Activated naive CD4-positive, alpha-beta T cell treated with anti-CD3 and anti-CD28 coated beads, Interleukin-2, amount 10 ng/mL, durations not matched to agents 7 days and 5 days (primary cell): Measurements from ENCODE around the gene UBE2F.
"Not testable (repeated sequence)": the region's sequence is repeated elsewhere in the genome, so short reads cannot be mapped to it uniquely, and the experiment has no call there.

Experiments
- CTCF ChIA-PET: fragments of 350-600 bp; sonication (Branson Sonifier 250); formaldehyde crosslinking; loops from one replicate; lab custom pipeline; 2021; ENCODE audit warnings: antibody characterized with exemption; lab: Charles Lee
- DNase-seq: peaks from one replicate; pipeline ENCODE4 v3.0.0-alpha.2; 2020
- H3K27ac Mint-ChIP-seq: one replicate; pipeline ENCODE4 v1.8.0; 2021; ENCODE audit warnings: mild to moderate bottlenecking, moderate library complexity, mixed read lengths
- H3K27me3 Mint-ChIP-seq: one replicate; pipeline ENCODE4 v1.8.0; 2021; ENCODE audit warnings: mild to moderate bottlenecking, mixed read lengths
- H3K36me3 Mint-ChIP-seq: one replicate; pipeline ENCODE4 v1.8.0; 2021; ENCODE audit warnings: mixed read lengths
- H3K4me1 Mint-ChIP-seq: one replicate; pipeline ENCODE4 v1.8.0; 2021; ENCODE audit warnings: mixed read lengths
- H3K4me3 Mint-ChIP-seq: one replicate; pipeline ENCODE4 v1.8.0; 2021; ENCODE audit warnings: mild to moderate bottlenecking, moderate library complexity, mixed read lengths
- H3K9me3 Mint-ChIP-seq: one replicate; pipeline ENCODE4 v1.8.0; 2021; ENCODE audit warnings: mixed read lengths

The UBE2F gene

DNA sequence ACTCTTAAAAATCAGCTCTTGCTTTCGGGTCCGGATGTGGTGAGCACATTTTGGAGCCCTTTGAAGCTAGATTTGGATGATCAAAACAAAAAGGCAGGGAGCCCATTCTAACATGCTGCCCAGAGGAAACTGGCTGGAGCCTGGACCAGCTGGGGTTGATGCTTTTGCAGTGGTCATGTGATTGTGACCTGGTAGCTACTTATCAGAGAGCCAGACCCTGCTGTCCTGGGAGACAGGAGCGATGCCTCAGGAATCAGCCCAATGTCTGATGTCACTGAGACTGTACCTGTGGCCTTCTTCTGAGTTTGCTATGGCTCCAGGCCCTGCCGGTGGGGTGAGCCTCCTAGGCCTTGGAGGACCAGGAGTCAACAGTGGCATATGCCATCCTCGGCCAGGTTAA is 75.3 kb downstream of the UBE2F start:
- Mint-ChIP-seq H3K4me3 (no peak overlapping the region), H3K27ac (peak overlapping the region; percentile 14), H3K36me3 (peaks cover 60% of the 10 kb centered on the region), H3K27me3 (peaks cover 3% of the 10 kb centered on the region), H3K9me3 (no peaks in the 10 kb centered on the region), H3K4me1 (no peaks in the 10 kb centered on the region)
- CTCF ChIA-PET, result interaction anchor here (1.9 kb wide), 1 partner anchor 14 kb away, joined by 7 read pairs; no protein-coding TSS in a partner anchor
- DNase-seq, result no peak

DNA sequence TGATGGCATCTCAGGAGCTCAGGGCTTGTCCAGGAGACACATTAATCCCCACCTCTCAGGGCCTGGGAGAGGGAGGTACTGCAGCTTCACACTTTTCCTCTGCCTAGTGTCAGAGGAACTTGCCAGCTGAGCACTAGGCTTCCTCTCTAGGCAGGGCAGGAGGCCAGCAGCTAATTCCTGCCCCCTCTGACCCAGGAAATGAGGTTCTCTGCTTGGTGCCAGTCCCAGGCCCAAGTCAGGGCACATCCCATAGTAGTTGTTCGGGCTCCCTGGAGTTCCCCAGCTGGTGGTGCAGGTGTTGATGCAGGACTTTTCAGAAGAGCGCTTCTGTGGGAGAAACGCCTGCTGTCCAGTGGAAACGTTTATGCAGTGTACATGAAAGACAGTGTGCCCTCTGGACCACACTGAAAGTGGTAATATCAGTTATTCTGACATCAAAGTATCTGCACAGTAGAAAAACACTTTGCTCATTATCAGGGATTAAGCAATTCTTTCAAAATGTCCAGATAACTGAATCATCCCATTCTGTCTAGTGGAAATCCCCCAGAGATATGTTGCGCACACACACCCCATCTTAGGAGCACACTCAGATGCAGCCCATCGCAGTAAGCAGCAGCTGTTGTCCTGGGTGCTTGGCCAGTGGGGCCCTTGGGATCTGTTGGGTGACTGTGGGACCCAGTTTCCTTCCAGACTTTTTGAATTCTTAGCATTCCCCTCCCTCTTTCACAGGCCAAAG is 76.2 kb downstream of the UBE2F start:
- H3K4me3 Mint-ChIP-seq, result no peak overlapping the region
- H3K36me3 Mint-ChIP-seq, result peaks cover 60% of the 10 kb centered on the region
- peaks cover 3% of the 10 kb centered on the region for H3K27me3 Mint-ChIP-seq
- no peaks in the 10 kb centered on the region for H3K4me1 Mint-ChIP-seq
- DNase-seq, result no peak
- CTCF ChIA-PET, result interaction anchor here (1.9 kb wide), 1 partner anchor 15 kb away, joined by 7 read pairs; no protein-coding TSS in a partner anchor
- peaks cover 3% of the 10 kb centered on the region for H3K9me3 Mint-ChIP-seq
- no peak overlapping the region for H3K27ac Mint-ChIP-seq

DNA sequence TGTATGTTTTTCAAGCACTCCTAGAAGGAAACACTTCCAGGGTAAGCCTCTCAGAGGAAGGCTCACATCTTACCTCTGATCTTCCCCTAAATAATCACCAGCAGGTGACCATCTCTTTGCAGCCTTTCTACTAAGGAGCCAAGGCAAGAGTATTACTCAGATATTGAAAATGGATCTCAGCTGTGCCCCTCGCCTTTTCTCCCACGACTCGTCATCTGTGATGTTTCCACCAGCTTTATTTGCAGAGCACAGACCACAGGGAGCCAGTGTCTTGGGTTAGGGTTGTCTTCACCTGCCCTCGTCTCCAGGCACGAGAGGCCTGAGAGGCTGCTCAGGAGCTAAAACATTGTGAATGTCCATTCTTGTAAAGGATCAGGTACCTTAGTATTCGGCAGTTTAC is 77.0 kb downstream of the UBE2F start:
- CTCF ChIA-PET, result no interaction called here
- DNase-seq, result no peak
- Mint-ChIP-seq H3K4me3 (no peak overlapping the region), H3K9me3 (peaks cover 8% of the 10 kb centered on the region), H3K27me3 (peaks cover 3% of the 10 kb centered on the region), H3K36me3 (peaks cover 58% of the 10 kb centered on the region), H3K4me1 (no peaks in the 10 kb centered on the region), H3K27ac (no peak overlapping the region)

DNA sequence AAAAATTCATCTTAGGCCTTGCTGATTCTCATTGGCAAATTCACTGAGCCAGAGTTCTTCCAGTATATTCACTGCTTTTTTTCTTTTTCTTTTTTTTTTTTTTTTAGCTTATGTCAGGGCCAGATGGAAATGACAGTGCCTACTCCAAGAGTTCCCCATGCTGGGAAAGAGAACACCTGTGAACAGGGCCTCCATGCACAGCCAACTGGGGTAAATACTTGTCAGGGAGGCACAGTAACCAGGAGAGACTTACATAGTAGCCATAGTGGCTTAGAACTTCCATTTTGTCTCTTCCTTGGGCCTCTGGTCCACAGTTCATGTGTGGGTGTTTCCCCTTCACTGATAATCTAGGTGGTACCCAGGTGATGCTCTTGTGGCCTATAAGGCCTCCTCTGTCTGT is 78.8 kb downstream of the UBE2F start:
- DNase-seq, result no peak
- Mint-ChIP-seq H3K4me1 (no peaks in the 10 kb centered on the region), H3K27ac (peak overlapping the region; percentile 62), H3K9me3 (peaks cover 8% of the 10 kb centered on the region), H3K36me3 (peaks cover 51% of the 10 kb centered on the region), H3K27me3 (peaks cover 3% of the 10 kb centered on the region), H3K4me3 (no peak overlapping the region)
- CTCF ChIA-PET, result no interaction called here

DNA sequence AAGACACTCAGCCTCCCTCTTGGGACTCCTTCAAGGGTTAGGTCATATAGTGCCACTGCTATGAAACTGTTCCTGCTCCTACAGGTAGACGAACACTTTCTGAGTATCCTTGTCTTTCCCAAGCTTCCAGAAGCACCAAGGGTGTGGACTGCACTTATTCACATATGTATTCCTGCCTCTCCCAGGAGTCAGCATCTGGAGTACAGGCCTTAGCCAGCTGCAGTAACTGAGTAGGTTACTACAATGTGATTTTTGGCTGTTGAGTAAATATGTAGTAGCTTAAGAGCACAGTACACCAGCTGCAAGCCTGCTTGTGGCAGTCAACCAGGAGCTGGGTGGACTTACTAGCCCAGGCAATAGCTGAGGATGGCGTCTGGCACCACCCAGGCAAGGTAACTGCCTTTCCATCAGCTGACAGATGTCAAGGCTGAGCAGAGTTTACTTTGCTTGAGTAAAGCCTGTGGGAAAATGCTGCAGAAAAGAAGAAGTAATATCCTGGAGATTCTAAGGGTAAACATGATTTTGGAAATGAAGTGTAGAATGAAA is 80.0 kb downstream of the UBE2F start:
- peaks cover 3% of the 10 kb centered on the region for H3K27me3 Mint-ChIP-seq
- no peak overlapping the region for H3K27ac Mint-ChIP-seq
- H3K9me3 Mint-ChIP-seq, result peaks cover 8% of the 10 kb centered on the region
- DNase-seq, result no peak
- no peak overlapping the region for H3K4me3 Mint-ChIP-seq
- H3K4me1 Mint-ChIP-seq, result no peaks in the 10 kb centered on the region
- CTCF ChIA-PET, result no interaction called here
- H3K36me3 Mint-ChIP-seq, result peaks cover 41% of the 10 kb centered on the region

DNA sequence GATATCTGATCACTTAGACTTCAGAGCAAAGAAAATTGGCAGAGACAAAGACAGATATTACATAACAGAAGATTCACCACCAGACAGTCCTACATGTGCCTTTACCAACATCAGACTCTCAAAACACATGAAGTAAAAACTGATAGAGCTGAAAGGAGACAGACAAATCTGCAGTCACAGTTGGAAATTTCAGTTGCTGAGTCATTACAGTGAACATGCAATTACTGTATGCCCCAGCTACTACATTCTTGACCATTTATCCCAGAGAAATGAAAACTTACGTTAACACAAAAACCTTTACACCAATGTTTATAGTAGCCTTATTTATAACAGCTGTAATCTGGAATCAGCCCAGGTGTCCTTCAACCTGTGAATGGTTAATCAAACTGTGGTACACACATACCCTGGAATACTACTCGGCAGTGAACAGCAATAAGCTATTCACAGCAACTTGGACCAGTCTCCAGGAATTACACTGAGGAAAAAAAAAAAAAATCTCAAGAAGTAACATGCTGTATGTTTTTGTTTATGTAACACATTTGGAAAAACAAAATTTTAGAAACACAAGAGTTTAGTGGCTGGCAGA is 86.5 kb downstream of the UBE2F start:
- Mint-ChIP-seq H3K27me3 (peaks cover 32% of the 10 kb centered on the region), H3K27ac (no peak overlapping the region), H3K9me3 (peaks cover 5% of the 10 kb centered on the region)

DNA sequence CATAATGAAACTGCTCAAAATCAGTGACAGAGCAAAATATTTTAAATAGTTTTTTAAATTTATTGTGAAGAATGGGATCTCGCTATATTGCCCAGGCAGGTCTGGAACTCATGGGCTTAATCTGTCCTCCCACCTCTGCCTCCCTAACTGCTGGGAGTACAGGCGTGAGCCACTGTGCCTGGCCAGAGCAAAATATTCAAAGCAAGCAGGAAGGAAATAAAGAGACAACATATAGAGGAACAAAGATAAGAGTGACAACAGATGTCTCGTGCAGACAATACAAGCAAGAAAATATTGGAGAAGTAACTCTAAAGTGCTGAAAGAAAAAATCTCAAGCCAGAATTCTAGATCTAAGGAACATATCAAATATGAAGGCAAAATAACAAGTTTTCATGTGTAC is 89.0 kb downstream of the UBE2F start:
- H3K4me1 Mint-ChIP-seq, result peaks cover 24% of the 10 kb centered on the region

More for the DNA sequence above, 86.5 kb downstream of the UBE2F start:
- CTCF ChIA-PET, result no interaction called here
- no peaks in the 10 kb centered on the region for H3K36me3 Mint-ChIP-seq
- DNase-seq, result no peak
- peaks cover 9% of the 10 kb centered on the region for H3K4me1 Mint-ChIP-seq
- H3K4me3 Mint-ChIP-seq, result no peak overlapping the region

DNA sequence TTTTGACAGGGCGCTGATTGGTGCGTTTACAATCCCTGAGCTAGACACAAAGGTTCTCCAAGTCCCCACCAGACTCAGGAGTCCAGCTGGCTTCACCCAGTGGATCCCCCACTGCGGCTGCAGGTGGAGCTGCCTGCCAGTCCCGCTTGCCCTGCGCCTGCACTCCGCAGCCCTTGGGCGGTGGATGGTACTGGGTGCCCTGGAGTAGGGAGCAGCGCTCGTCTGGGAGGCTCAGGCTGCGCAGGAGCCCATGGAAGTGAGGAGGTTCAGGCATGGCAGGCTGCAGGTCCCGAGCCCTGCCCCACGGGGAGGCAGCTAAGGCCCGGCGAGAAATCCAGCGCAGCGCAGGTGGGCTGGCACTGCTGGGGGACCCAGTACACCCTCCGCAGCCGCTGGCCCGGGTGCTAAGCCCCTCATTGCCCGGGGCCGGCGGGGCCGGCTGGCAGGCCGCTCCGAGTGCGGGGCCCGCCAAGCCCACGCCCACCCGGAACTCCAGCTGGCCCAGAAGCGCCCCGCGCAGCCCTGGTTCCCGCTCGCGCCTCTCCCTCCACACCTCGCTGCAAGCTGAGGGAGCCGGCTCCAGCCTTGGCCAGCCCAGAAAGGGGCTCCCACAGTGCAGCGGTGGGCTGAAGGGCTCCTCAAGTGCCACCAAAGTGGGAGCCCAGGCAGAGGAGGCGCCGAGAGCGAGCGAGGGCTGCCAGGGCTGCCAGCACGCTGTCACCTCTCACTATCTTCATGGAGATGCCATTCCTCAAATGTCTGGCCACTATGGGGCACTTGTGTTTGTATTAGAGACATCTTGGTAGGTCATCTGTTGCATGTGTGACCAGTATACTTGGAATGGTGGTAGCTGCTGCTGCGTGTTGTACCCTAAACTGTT is 91.1 kb downstream of the UBE2F start:
- H3K27ac Mint-ChIP-seq, DNase-seq, H3K4me3 Mint-ChIP-seq, H3K9me3 Mint-ChIP-seq, CTCF ChIA-PET, H3K36me3 Mint-ChIP-seq: not testable (repeated sequence)
- Mint-ChIP-seq H3K27me3 (peaks cover 28% of the 10 kb centered on the region), H3K4me1 (peaks cover 40% of the 10 kb centered on the region)

More for the DNA sequence above, 89.0 kb downstream of the UBE2F start:
- peaks cover 32% of the 10 kb centered on the region for H3K27me3 Mint-ChIP-seq
- H3K4me3 Mint-ChIP-seq, result no peak overlapping the region
- H3K9me3 Mint-ChIP-seq, result no peaks in the 10 kb centered on the region
- H3K36me3 Mint-ChIP-seq, result peaks cover 5% of the 10 kb centered on the region
- CTCF ChIA-PET, result no interaction called here
- no peak overlapping the region for H3K27ac Mint-ChIP-seq
- no peak for DNase-seq

DNA sequence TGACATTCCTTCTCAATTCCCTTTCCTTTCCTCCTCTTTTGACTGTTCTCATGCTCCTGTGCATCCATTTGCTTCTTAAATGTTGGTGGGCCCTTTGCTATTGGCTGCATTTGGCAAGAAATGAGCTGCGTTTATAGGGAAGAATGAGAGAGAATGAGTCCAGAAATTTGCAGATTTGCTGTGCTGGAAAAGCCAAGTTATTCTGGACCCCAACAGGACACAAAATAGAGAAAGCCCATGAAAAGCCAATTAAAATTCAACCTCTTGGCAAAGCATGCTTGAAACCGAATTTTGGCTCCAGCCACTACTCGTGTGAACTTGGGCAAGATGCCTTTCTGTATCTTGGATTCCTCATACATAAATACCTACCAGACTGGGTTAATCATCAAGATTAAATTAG is 92.7 kb downstream of the UBE2F start:
- no peaks in the 10 kb centered on the region for H3K9me3 Mint-ChIP-seq
- H3K27me3 Mint-ChIP-seq, result peaks cover 22% of the 10 kb centered on the region
- H3K4me1 Mint-ChIP-seq, result peaks cover 55% of the 10 kb centered on the region
- CTCF ChIA-PET, result no interaction called here
- no peak for DNase-seq
- H3K36me3 Mint-ChIP-seq, result peaks cover 10% of the 10 kb centered on the region
- H3K27ac Mint-ChIP-seq, result no peak overlapping the region
- H3K4me3 Mint-ChIP-seq, result peak overlapping the region; percentile 80

DNA sequence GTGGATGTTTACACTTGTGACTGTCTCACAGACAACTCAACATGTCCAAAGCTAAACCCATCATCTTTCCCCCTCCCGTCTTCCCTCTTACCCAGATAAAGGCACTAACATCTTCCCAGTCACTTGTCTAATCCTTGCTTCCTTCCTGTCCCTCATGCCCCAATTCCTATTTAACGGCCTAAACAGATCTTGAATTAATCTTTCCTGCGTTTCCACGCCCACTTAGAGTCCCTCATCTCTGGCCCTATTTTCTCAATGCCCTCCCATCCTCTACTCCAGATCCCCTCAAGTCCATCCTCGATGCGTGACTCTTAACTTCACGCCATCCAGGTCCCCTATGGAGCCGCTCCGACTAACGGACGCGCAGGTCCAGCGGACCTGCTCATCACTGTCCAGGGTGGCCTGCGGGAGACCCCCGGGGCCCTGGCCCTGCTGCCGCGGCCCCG is 93.3 kb downstream of the UBE2F start:
- DNase-seq, result no peak
- Mint-ChIP-seq H3K9me3 (no peaks in the 10 kb centered on the region), H3K27ac (peak overlapping the region; percentile 81), H3K4me3 (peak overlapping the region; percentile 80), H3K27me3 (peaks cover 22% of the 10 kb centered on the region), H3K36me3 (peaks cover 14% of the 10 kb centered on the region), H3K4me1 (peaks cover 55% of the 10 kb centered on the region)
- CTCF ChIA-PET, result no interaction called here

DNA sequence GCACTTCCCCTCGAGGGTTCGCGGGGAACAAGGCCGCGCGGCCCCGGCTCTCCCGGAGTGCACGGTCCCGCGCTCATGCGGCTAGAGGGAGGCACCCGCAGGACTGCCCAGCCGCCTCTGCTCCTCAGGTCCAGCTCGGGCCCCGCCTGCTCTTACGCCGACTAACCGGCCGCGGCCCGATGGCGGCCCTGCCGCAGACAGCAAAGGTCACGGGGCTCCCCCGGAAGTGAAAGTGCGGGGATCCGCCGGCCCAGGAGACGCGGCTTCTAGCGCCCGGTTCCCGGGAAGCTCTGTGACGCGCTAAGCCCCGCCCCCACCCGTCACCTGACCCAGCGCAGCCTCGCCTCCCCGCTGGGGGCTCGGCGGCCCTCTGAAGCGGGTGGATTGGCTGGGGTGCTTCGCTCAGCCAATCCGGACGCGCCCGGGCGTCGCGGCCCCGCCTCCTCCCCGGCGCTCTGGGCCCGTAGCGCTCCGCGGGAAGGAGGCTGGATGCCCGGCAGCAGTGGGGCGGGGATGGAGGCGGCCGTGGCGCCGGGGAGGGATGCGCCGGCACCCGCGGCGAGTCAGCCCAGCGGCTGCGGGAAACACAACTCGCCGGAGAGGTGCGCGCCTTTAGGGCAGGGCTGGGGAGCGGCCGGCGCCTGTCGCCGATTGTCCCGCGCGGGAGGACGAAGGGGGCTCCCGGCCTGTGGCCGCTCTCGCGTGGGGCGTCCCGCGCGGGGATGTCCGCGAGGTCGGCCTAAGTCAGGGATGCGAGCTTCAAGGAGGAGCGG is 93.9 kb downstream of the UBE2F start, which contains the start of gene SCLY:
Gene SCLY (plus strand): TSS at position 460 of the 773 bp plus-strand sequence. CDS start 54 bp downstream, at position 514.
- Mint-ChIP-seq H3K4me1 (peaks cover 55% of the 10 kb centered on the region), H3K9me3 (no peaks in the 10 kb centered on the region), H3K4me3 (peak within 1 kb of the TSS; percentile 80), H3K36me3 (peaks cover 18% of the 10 kb centered on the region), H3K27me3 (peaks cover 21% of the 10 kb centered on the region), H3K27ac (peak within 1 kb of the TSS; percentile 87)
- CTCF ChIA-PET, result interaction anchor here (0.7 to 1.0 kb wide), 3 partner anchors 8 to 92 kb away, joined by 3 to 4 read pairs (median 3); no protein-coding TSS in a partner anchor
- DNase-seq, result peak; percentile 98

DNA sequence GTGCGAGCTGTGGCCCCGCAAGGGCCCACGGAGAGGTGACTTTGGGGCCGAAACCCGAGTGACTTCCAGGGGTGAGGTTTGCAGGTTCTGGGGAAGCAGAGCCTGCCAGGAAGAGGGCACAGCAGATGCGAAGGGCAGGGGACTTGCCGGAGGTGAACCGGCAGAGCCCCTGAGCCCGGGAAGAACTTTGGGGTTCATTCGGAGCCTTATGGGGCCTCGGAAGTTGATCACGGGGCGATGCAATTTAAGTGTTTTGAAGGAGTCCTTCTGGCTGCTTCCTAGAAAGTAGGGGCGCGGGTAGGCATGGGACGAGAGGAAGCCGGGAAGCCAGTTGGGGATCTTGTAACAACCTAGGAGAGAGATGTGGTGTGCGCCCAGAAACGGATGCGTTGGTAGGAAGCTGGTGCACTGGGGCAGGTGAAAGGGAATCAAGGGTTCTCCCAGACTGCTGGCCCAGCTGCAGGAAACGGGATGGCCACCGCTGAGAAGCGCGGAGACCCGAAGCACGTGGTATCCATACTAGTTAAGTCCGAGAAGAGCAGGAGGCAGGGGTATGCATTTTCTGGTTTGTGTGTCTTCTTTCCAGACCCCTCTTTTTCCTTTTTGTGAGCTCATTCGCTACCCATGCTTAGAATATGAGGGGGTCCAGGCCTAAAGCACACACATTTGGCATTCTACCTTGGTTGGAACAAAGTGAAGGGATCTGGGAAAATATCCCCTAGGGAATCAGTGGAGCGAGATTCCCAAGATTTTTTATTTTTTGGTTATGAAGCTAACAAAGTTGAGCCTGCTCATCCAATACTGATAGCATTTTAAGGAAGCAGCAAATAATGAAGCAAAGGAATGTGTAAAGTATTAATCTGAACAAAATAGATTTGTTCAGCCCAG is 94.7 kb downstream of the UBE2F start:
- Mint-ChIP-seq H3K27ac (peak overlapping the region; percentile 55), H3K4me3 (peak overlapping the region; percentile 80), H3K4me1 (peaks cover 58% of the 10 kb centered on the region), H3K36me3 (peaks cover 25% of the 10 kb centered on the region), H3K9me3 (peaks cover 6% of the 10 kb centered on the region), H3K27me3 (peaks cover 13% of the 10 kb centered on the region)
- DNase-seq, result peak; percentile 42
- CTCF ChIA-PET, result interaction anchor here (0.7 to 1.0 kb wide), 3 partner anchors 7 to 93 kb away, joined by 3 to 4 read pairs (median 3); no protein-coding TSS in a partner anchor
